IPS DF 6.9 (cell line): ENCODE results near the gene PFKFB4.
A peak's percentile ranks its signal among the peaks of the same experiment; 100 is the strongest.

Experiments used
- DNase-seq: peaks from one replicate; pipeline ENCODE4 v3.0.0-alpha.2; 2013; ENCODE audit warnings: low read depth, low spot score
- H3K27ac ChIP-seq: one replicate; pipeline ENCODE4 v1.5.1; 2013; ENCODE audit warnings: low read length, control low read depth
- H3K27me3 ChIP-seq: 2 replicates; pipeline ENCODE4 v1.6.1; 2013; ENCODE audit warnings: mild to moderate bottlenecking, low read length; ENCODE audit not compliant: control insufficient read depth, insufficient read depth
- H3K36me3 ChIP-seq: 2 replicates; pipeline ENCODE4 v1.6.1; 2013; ENCODE audit warnings: low read length; ENCODE audit not compliant: control insufficient read depth, insufficient read depth
- H3K4me1 ChIP-seq: 2 replicates; pipeline ENCODE4 v1.6.1; 2013; ENCODE audit warnings: low read length; ENCODE audit not compliant: control insufficient read depth, insufficient read depth
- H3K4me3 ChIP-seq: 2 replicates; pipeline ENCODE4 v1.5.1; 2013; ENCODE audit warnings: mild to moderate bottlenecking, low read length
- H3K9me3 ChIP-seq: 2 replicates; pipeline ENCODE4 v1.6.1; 2013; ENCODE audit warnings: low read length, inconsistent platforms; ENCODE audit not compliant: control insufficient read depth, insufficient read depth
- WGBS: extraction: QIAGEN DNeasy Blood & Tissue Kit; methylation state at CpG from one replicate; pipeline ENCODE4 v1.1.7; 2013; ENCODE audit warnings: mixed read lengths, missing lambda C conversion rate; ENCODE audit not compliant: insufficient read length, insufficient coverage; 5-methylcytosine and 5-hydroxymethylcytosine counted together

Gene PFKFB4

DNA sequence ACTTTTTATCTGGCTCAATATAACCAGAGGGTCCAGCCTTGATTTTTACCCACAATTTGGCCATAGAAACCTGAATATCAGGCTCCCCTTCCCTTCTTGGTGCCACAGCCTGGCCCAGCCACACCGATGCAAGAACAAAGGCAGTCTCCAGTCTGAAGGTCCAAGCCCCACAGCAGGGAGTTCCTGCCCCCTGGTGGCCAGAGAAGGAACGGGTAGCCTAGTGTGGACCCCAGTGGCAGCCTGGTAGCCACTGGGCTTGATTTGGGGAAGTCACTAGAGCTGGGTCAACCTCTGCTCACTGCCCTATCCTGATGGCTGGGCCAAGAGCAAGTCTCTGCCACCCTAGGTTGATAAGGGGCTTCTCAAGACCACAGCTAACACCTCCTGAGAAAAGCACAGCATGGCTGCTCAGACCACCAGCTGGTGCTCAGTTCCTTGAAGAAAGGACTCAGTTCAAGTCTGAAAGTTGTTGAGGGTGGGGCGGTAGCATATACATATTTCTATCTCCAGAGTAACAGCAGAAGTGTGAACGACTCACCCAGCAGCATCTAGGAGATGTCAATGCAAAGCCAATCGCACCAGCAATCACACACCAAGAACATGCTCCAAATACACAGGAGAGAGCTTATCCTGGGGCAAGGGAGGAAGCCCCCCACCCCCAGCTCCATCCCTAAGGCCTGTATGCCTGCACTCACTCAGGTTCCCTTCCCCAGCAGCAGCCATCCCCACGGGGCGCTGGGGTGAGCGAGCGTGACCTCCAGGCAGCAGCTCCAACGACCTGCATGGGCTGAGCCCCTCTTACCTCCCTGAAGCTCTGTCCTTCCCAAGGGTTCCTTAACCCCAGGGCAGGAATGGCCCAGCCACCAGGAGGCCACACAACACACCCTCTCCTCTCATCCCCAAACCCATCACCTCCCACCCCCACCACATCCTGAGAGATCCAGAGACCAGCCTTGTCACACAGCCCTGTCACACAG is 7.6 kb downstream of the PFKFB4 start:
- no CpG with 5 or more reads among the region's 10 CpGs for WGBS

GRCh38 chr3:48548126-48548525 is 8.5 kb downstream of the PFKFB4 start:
- peaks cover 12% of the 10 kb centered on the region for H3K36me3 ChIP-seq
- H3K4me1 ChIP-seq: no peaks in the 10 kb centered on the region
- WGBS: no CpG with 5 or more reads among the region's 5 CpGs
- no peak overlapping the region for H3K27ac ChIP-seq
- DNase-seq: no peak
- no peaks in the 10 kb centered on the region for H3K9me3 ChIP-seq
- no peak overlapping the region for H3K4me3 ChIP-seq
- no peaks in the 10 kb centered on the region for H3K27me3 ChIP-seq

More for the DNA sequence above, 7.6 kb downstream of the PFKFB4 start:
- Histone ChIP-seq H3K27ac (no peak overlapping the region), H3K9me3 (no peaks in the 10 kb centered on the region), H3K27me3 (no peaks in the 10 kb centered on the region), H3K36me3 (peaks cover 9% of the 10 kb centered on the region), H3K4me3 (no peak overlapping the region), H3K4me1 (no peaks in the 10 kb centered on the region)
- DNase-seq: peak; percentile 78

DNA sequence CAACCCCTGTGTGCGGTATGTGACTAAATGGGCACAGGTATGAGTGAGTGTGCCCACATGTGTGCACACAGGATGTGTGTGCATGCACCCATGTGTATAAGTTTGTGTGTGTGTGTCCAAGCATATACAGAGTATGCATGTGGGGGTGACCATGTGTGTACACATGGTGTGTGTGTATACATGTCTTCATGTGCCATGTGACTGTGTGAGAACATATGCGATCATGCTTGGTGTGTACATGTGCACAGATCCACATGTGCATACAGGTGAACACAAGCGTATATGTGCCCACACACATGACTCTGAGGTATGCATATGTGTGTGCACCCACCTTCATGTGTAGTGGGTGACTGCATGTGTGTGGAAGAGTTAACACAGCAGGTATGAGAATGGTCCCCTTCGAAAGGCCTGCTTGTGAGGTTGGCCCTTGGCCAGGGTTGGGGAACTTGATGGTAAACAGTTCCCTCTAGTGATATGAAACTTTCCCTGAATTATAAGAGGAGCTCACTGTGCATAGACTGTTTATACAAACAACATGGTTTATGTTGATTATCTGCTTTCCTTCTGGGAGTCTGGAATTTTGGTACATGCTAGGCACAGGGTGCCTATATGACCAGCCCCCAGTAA is 10.3 kb downstream of the PFKFB4 start:
- no peak for DNase-seq
- Histone ChIP-seq H3K27me3 (no peaks in the 10 kb centered on the region), H3K27ac (no peak overlapping the region), H3K4me3 (no peak overlapping the region), H3K4me1 (no peaks in the 10 kb centered on the region), H3K36me3 (peaks cover 12% of the 10 kb centered on the region), H3K9me3 (no peaks in the 10 kb centered on the region)
- no CpG with 5 or more reads among the region's 4 CpGs for WGBS

- WGBS: no CpG with 5 or more reads among the region's 5 CpGs
- Histone ChIP-seq H3K36me3 (peaks cover 20% of the 10 kb centered on the region), H3K27ac (no peak overlapping the region), H3K27me3 (no peaks in the 10 kb centered on the region), H3K9me3 (no peaks in the 10 kb centered on the region), H3K4me3 (no peak overlapping the region), H3K4me1 (no peaks in the 10 kb centered on the region)
- DNase-seq: no peak
Observed at GRCh38 chr3:48544141-48544540, 12.5 kb downstream of the PFKFB4 start.

GRCh38 chr3:48543271-48543866 is 13.2 kb downstream of the PFKFB4 start:
- no peak overlapping the region for H3K4me3 ChIP-seq
- DNase-seq: no peak

DNA sequence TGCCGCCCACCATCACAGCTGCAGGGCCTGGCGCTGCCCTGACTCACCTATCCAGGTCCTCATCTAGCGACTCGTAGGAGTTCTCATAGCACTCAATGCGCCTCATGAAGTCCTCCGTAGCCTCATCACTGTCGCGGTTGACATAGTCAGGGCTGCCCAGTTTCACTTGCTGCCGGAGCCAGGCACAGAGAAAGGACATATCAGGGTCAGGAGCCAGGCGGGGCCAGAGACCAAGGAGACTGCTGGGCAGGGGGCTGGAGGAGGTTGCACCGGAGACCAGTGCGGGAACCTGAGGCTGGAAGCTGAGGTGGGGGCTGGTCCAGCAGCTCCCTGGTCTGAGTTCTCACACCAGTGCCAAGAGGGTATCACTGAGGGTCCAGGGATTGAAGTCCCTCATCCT is 18.2 kb downstream of the PFKFB4 start:
- H3K27me3 ChIP-seq: no peaks in the 10 kb centered on the region
- no peaks in the 10 kb centered on the region for H3K9me3 ChIP-seq
- no peak for DNase-seq
- H3K27ac ChIP-seq: no peak overlapping the region
- no peak overlapping the region for H3K4me3 ChIP-seq
- H3K36me3 ChIP-seq: peaks cover 27% of the 10 kb centered on the region
- no peaks in the 10 kb centered on the region for H3K4me1 ChIP-seq
- no CpG with 5 or more reads among the region's 12 CpGs for WGBS

More at GRCh38 chr3:48543271-48543866, 13.2 kb downstream of the PFKFB4 start:
- WGBS: no CpG with 5 or more reads among the region's 9 CpGs
- Histone ChIP-seq H3K9me3 (no peaks in the 10 kb centered on the region), H3K27ac (no peak overlapping the region), H3K4me1 (no peaks in the 10 kb centered on the region), H3K27me3 (no peaks in the 10 kb centered on the region), H3K36me3 (peaks cover 23% of the 10 kb centered on the region)

DNA sequence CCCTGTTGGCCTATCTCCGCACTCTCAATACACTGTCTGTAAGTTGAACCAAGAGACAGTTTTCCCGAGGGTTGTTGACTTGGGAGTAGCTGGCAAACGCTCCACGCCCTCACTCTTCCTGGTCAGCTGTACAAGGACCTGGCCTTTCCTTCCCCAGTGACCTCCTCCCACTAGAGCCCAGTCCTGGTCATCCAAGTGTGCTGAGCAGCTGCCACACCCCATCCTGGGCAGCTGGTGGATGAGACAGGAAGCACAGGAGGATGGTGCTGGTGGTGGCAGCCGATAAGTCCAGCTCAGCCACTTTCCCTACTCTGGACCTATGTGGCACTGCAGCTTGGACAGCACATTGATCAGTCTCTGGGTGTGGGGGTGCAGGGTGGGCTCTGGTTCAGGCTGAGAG is 19.8 kb downstream of the PFKFB4 start:
- Histone ChIP-seq H3K36me3 (peaks cover 24% of the 10 kb centered on the region), H3K9me3 (no peaks in the 10 kb centered on the region), H3K4me1 (no peaks in the 10 kb centered on the region), H3K4me3 (no peak overlapping the region), H3K27ac (no peak overlapping the region), H3K27me3 (no peaks in the 10 kb centered on the region)
- DNase-seq: no peak
- no CpG with 5 or more reads among the region's 5 CpGs for WGBS

DNA sequence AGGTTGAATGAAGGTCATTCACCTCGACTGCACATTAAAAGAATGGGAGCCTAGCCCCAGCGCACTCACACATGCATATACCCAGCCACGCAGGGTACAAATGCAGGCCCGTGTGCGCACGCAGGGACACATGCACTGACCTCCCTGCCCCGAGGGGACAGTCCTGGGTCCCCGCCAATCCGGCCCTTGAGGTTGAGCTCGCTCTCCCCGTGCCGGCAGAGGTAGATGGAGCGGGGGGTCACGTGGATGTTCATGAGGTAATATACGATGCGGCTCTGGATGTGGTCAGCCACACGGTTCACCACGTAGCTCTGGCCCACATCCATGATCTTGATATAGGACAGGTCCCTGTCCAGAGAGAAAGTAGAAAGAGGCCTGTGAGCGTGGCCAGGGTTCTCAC is 20.5 kb downstream of the PFKFB4 start:
- Histone ChIP-seq H3K27me3 (no peaks in the 10 kb centered on the region), H3K36me3 (peaks cover 24% of the 10 kb centered on the region), H3K9me3 (no peaks in the 10 kb centered on the region), H3K4me3 (no peak overlapping the region), H3K27ac (no peak overlapping the region), H3K4me1 (no peaks in the 10 kb centered on the region)
- no CpG with 5 or more reads among the region's 19 CpGs for WGBS
- DNase-seq: no peak

DNA sequence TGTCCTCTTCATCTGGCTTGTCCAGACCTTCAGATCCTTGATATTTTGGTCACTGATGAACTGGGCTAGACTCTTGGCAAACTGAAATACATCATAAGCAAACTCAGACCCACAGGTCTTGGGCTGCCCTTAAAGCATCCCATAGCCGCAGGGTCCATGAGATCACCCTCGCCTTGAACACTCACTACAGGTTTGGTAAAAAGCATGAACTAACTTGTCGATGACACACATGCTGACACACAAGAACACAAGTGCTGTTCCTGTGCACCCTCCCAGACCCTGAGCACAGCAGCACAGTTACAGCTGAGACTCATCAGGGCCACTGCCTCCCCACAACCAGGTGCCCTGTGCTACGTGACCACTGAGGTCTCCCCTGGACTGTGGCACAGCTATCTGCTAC is 21.0 kb downstream of the PFKFB4 start:
- H3K4me3 ChIP-seq: no peak overlapping the region
- H3K36me3 ChIP-seq: peaks cover 24% of the 10 kb centered on the region
- H3K27me3 ChIP-seq: no peaks in the 10 kb centered on the region
- WGBS: no CpG with 5 or more reads among the region's 4 CpGs
- H3K27ac ChIP-seq: no peak overlapping the region
- H3K4me1 ChIP-seq: no peaks in the 10 kb centered on the region
- no peak for DNase-seq
- H3K9me3 ChIP-seq: no peaks in the 10 kb centered on the region

- no peaks in the 10 kb centered on the region for H3K27me3 ChIP-seq
- H3K4me1 ChIP-seq: no peaks in the 10 kb centered on the region; the same call in 1 of the 2 replicates
- peaks cover 13% of the 10 kb centered on the region for H3K36me3 ChIP-seq
- no peak overlapping the region for H3K27ac ChIP-seq
- H3K9me3 ChIP-seq: no peaks in the 10 kb centered on the region
- no peak for DNase-seq
- WGBS: no CpG with 5 or more reads among the region's 2 CpGs
- no peak overlapping the region for H3K4me3 ChIP-seq
Observed at GRCh38 chr3:48532977-48533337, 23.6 kb downstream of the PFKFB4 start.
